Right lobe of liver (tissue), 4 donors: ENCODE results near the gene BRSK1.

Experiments
- POLR2A ChIP-seq: fragments of 450-650 bp; IDR thresholded peaks from one replicate; pipeline ENCODE4 v1.6.1; 2017; ENCODE audit warnings: antibody characterized with exemption, mild to moderate bottlenecking
- TF ChIP-seq, protein P1 (sequence below), 4 donors: fragments of 200-600 bp in 3 of 4; fragments of 450-650 bp in 1 of 4; IDR thresholded peaks; one replicate each; pipeline versions ENCODE4 v1.5.1 to v1.8.0; 2016 to 2022; ENCODE audit warnings: antibody characterized with exemption in 4 of 4, mild to moderate bottlenecking in 2 of 4
- donor health status: DM: no; HTN: no; CAD: no.
- donor health status: DM: no; HTN: no; CAD: no.
- donor health status: DM: no; HTN: yes; CAD: no.

DNA sequence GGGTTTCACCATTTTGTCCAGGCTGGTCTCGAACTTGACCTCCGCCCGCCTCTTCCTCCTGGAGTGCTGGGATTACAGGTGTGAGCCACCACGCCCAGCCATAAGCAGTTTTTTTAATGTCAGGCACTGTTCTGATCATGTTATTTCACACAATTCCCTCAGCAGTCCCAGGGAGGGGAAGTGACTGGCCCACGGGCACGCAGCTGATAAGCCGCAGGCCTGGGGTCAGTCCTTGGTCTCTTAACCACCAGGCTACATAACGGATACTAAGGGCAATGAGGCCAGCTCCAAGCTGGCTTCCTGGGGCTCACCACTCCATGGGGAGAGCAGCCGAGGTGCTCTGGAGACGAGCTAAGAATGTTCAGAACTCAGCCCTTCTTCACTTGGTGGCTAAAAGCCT is 13.5 kb downstream of the BRSK1 start:
- TF ChIP-seq, protein P1, sequence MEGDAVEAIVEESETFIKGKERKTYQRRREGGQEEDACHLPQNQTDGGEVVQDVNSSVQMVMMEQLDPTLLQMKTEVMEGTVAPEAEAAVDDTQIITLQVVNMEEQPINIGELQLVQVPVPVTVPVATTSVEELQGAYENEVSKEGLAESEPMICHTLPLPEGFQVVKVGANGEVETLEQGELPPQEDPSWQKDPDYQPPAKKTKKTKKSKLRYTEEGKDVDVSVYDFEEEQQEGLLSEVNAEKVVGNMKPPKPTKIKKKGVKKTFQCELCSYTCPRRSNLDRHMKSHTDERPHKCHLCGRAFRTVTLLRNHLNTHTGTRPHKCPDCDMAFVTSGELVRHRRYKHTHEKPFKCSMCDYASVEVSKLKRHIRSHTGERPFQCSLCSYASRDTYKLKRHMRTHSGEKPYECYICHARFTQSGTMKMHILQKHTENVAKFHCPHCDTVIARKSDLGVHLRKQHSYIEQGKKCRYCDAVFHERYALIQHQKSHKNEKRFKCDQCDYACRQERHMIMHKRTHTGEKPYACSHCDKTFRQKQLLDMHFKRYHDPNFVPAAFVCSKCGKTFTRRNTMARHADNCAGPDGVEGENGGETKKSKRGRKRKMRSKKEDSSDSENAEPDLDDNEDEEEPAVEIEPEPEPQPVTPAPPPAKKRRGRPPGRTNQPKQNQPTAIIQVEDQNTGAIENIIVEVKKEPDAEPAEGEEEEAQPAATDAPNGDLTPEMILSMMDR (IDR thresholded peaks at IDR 0.05) = no peak
- no peak for TF ChIP-seq POLR2A
